HPDE6-E6E7 (cell line): ENCODE data around the gene EDIL3.
A peak's percentile ranks its signal among the peaks of the same experiment; 100 is the strongest.
"Not testable (repeated sequence)": the region's sequence is repeated elsewhere in the genome, so short reads cannot be mapped to it uniquely, and the experiment has no call there.

Experiments used
- DNase-seq: peaks from one replicate; pipeline ENCODE4 v3.0.0; 2011; ENCODE audit warnings: missing footprints; ENCODE audit errors: extremely low spot score

EDIL3 gene

DNA sequence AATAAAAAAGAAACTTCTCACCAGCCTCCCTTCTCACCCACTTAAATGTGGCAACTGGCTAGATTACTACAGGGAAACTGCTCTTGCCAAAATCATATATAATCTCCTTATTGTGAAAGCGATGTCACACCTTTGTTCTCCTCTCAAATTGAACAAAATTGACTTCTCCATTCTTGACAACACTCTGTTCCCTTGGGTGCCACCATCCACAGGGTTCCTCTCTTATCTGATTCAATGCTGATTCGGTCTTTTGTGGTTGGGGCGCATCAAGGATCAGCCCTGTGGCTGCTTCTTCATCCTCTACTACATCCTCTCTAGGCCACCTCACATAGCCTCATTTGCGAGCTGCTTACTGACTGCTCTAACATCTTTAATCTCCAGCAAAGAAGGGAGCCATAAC is 86.1 kb downstream of the EDIL3 start:
- DNase-seq: no peak

DNA sequence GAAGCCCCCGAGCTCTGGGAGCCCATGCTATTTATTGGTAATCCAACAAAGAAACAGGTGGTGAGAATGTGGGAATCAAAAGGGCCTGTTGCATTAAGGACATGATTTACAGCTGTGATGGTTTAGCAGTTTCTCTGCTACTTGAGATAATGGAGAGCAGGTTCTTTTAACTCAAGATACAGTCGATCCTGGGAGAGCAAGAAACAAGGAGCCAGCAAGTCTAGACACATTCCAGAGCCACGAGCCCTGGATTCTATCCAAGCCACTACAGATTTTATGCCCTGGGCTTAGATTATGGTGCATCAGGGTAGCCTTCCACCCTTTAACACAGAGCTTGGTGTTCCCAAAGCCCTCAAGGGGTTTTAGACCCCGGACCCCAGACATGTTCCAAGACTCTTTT is 87.0 kb downstream of the EDIL3 start:
- DNase-seq: not testable (repeated sequence)

DNA sequence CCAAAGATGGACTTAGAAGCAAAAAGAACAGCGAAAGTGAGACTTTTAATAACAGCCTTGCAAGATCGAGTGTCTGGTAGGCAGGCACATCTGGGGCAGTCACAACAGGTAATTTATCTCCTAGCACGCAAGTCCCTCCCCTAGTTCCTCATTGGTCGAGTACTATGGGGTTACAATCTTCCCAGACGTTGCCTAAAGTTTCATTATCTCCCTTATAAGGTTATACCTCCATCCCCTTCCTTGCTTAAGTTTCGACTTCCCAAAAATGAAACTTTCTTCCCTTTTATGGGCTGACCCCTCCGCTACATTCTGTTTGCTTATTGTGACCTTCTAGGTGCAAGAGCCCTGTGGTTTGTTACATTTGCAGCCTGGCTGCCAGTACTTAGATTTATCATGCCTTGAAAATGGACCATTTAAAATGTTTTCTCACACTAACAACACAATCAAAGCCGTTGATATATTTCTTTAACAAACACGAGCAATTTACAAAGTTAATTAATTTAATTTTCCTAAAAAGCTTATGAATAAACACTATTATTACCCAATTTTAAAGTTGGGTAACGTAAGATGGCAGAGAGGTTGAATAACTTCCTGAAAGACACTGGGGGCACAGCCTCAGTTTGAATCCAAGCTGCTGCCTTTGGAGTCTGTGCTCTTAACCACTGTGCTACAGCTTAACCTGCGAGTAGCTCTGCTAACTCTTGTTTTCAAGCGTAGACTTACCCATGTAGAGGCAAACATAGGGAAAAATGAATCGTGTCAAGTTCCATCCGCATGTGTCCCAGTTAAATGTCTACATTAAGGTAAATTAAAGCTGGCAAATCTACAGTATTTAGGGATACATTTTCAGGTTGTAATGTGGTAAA is 91.7 kb downstream of the EDIL3 start:
- DNase-seq: no peak

DNA sequence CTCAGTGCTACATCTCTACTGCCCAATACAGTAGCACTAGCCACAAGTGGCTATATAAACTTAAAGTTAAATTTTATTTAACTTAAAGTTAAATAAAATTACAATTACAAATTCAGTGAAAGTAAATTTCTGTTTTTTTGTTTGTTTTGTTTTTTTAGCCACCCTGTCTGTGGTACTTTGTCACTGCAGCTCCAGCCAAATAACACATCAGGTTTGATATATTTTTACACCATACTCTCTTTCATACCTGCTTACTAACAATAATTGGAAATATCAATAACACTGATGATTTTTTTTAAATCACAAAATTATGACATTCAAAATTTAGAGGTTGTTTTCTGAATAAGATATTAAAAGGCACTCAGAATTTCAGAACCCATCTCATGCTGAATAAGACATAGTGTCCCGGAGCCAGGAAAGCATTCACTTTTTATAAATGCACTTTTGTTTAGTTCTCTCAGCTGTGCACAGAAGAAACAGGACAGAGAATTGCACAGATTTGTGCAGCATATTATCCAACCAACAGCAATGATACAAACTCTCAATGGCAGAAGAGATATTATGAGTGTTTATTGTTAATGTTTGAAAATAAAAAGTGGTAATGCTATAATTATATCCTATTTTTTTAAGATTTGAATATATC is 92.6 kb downstream of the EDIL3 start:
- no peak for DNase-seq

DNA sequence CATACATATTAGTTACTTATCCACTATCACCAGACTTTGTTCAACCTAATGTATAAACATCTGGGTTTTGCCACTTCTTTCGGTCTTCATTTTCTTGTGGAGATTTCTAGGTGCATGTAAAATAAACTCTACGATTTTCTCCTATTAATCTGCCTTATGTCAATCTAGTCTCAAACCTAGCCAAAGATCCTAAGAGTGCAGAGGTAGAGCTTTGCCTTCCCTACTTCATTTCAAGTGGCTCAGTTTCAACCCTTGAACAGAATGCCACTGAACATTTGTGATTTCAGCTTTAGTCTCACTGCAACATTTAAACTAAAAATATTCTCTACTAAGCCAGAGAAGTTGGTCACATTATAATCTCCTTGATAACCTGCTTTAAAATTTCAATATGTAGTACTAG is 94.0 kb downstream of the EDIL3 start:
- DNase-seq: no peak

DNA sequence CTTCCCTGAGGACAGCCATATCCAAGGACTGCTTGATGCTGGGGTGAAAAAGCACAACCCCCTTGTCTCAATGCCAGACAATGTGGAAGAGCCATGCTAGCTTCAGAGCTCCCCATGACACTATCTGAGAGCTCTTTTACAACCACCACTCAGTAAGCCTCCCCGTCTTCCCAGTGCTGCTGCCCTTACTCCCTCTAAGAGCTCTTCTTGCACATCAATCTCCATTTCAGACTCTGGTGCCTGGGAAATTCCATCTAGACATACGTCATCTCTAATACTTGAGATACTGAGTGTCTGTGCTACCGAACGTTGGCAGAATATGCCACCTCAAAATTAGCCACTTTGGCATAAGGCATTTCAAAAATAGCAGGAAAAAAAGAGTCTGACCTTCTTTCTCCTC is 94.5 kb downstream of the EDIL3 start:
- no peak for DNase-seq

DNA sequence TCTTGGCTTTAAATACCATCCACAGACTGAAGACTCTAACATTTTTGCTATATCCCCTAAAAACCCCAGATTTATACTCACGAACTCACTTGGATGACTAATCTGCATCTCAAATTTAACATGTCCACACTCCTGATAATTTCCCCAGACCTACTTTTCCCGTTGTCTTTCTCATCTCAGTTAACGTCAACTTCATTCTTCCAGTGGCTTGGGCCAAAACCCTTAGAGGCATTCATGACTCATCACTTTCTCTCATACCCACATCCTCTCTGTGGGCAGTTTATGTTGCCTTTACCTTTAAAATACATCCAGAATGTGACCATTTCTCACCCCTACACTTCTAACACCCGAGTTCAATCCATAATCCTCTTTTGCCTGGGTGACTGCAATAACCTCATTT is 96.7 kb downstream of the EDIL3 start:
- peak; percentile 54 for DNase-seq

DNA sequence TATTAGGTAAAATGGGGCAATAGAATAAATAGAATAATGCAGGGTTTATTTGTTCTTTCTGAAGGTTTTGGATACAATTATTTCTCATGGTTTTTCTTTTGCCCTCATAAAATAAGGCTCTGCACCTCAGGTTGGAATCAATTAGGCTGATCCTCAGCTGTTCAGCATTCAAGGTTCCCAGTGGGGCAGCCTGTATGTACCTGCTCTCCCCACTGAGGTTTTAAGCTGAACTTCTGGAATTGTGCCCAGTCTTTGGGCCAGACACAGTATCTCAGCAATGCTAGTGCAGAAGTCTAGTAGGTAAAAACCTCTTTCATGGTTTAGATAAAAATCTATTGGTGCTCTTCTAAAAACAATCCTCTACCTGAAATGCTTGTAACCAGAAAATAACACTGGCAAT is 98.0 kb downstream of the EDIL3 start:
- DNase-seq: no peak

DNA sequence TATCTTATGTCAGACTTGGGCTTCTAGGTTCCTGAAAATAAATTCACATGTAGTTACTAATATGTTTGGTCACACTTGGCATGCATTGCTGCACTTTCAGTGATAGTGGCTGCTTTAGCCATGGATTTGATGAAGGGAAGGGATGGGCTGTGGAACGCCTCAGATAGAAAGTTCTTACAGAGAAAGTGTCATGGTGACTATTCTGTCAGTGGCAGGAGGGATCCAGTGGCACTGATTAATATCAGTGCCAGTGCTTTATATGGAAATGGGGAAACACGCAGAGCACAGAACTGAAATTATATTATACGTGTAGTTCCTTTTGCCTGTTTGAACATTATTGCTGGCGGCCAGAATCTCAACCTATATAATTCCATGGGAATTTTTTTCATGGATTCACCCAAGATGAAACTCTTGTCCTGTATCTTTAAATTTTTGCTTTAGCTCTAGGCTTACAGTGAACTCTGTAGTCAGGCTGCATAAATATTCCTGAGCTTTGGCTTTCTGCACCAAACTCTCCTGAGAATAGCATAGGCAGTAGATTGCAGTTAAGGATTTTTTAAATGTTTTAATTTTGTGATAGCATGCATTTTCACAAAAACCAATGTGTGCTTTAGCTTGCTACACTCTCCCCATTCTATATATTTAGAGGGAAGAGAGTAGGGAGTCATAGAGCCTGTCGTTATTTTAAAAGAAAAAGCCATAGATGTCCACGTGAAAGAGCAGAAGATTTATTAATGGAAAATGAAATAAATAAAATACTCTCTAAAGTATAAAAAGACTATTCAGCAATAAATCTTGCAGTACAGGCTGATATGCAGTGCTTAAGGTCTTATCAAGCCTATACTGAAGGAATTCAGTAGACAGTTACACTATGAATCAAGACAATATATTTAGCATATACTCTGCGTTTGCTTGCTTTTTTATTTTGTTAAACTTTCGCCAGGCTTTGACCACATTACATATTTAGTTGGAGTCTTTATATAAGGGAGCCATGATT is 98.7 kb downstream of the EDIL3 start:
- DNase-seq: no peak

DNA sequence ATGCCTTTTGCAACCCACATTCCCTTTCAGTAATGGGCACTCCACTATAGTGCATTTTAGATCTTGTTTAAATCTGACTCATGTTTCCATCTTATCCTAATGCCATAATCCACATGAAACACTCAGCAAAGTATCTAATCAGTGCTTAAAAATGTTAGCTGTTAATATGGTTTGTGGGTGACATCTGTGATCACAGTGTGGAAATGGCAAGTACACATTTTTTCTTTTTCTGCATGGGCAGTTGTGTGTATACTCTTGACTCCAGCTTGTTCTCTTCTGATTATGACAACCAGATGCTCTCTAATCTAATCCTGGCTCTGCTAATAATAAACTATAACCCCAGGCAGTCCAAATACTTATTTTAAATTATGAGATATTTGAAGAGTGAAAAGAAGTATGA is 103.3 kb downstream of the EDIL3 start:
- DNase-seq: no peak

DNA sequence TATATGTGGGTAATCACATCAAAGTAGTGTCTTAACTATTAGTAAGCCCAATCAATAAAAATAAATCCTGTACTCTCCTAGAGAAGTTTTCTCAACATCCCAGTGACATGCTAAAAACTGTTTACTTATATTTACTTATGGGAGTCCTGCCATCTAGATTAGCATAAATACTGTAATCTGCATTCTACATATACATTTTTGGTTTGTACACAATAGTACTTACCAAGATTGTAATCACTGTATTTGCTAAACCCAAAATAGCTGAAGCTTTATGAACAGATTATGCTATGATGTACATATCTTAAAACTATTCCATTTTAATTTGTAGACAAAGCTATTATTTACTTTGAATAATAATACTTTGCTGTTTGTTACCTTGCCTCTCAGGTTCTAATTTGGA is 105.4 kb downstream of the EDIL3 start:
- DNase-seq: no peak

DNA sequence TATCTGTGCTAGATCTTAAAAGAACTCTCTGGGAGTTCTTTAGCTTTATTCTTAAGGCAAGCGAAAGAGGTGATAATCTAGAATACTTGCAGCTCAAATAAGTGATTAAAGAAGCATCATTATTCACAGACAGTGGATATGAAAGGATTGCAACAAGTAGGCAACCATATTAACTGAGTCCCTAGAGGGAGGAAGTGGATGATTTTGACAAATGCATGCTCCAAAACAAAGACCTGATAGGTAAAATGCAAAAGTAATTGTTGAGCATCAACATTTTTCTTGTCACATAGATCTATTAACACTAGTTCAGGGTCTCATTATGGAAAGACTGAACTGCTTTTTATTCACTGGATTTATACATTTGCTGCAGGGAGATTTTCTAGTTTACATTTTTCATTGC is 109.1 kb downstream of the EDIL3 start:
- DNase-seq: no peak

DNA sequence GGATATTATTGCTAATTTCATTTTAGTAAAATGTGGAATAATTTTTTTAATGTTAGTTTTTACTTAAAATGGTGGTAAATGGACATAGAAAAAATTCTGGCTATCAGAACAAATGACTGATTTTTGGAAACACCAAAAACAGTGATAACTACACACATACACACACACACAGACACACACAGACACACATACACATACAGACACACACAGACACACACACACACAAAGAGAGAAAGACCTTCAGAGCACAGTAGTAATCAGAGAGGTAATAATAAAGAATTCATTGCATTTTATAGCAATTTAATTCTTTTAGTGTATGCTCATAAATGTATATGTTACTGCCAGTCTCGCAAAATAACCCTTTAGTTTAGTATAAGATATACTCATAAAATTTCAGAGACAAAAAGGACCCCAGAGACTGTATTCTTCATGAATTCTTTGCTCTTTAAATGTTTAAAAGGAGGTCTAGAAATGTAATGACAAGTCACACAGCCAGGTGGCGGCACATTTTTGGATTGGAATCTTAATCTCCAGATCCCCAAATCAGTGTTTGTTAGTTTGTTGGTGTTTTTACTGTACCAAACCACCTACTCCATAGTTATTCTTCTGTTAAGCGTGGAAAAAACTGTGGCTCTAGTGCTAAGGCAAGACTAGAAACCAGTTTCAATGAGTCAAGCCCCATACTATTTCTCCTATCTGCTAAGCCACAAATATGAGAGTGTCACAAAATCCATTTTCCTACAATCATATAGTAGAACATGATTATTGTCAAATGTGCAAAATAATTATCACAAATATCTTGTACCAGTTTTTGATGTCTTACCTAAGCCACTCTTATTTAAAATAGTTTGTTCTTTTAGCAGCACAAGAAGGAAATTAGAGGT is 109.9 kb downstream of the EDIL3 start:
- DNase-seq: peak; percentile 25

DNA sequence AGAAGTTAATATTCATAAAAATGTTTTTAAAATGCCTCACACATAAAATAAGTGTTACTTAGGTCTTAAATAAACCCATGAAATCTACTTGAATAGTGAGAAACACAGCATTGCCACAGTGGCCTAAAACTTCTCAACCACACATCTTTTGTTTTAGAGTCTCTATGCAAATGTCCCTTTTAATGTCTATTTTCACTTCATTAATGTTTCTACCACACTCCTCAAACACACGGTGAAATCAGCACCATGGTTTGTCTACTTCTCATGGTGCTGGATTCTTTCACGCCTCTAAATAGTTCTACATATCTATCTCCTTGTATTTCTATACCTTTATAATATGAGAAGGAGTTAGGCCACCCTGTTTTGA is 111.2 kb downstream of the EDIL3 start:
- no peak for DNase-seq

DNA sequence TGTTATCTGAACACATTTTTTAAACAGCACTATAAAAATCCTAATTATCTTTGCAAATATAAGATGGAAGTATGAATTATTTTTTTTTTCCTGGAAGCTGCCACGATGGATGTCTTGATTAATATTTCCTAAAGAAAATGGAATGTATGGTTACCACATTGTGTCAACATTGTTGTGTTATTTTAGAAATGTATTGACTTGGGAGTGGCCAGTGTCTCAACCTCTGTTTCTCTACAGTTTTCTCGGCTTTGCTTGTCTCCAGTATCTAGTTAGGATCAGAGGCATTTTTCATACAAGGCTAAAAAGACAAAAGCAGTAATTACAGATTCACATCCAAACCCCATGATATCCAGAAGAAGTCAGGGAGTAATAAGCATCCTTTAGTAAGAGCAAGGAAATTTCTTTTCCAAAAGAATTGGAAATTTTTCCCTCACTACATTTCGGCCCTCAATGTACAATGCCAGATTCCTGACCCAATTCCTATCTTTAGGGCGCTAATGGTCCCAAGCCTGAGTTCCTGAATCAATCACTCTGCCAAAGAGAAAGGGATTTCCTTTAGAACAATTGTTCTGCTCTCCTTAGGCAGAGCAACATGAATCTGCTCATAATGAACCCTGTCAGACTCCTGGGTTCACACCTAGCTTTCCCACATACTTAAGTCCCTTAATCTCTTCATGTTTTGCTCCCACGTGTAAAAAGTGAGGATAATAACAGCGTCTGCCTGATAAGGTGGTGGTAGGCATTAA is 111.7 kb downstream of the EDIL3 start:
- no peak for DNase-seq

DNA sequence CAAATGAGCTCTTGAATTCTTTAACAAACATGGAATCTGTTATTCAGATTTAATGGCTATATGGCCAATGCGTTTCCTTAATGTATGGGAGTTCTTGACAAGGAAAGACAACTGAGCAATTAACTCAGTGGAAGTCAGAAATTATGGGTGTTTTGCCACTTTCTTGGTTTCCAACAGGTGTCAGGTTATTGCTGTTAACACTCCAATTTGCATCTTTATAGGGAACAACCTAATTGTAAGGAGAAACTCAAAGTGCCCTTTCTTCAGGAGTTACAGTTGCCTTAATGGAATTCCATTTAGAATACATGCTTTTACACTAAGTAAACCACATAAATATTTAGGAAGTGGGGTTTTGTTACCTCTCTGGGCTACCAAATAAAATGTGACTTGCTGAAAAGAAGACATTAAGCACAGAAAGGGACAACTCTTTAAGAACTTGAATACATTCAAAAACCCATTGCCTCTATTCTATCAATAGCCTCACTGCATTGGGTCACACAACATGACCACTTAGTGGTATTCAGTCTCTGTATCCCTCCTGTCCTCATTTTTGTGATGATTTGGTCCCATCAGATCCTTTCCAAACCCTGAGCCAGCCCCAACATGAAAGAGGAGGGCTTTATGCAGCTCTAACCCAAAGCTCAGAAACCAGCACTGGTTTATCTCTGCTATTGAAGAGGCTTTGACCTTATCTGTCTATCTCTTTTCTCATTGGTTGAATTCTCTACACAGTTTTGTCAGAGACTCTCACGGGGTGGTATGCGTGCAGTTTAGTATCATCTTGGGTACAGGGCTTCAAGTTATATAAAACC is 118.7 kb downstream of the EDIL3 start:
- DNase-seq: no peak

DNA sequence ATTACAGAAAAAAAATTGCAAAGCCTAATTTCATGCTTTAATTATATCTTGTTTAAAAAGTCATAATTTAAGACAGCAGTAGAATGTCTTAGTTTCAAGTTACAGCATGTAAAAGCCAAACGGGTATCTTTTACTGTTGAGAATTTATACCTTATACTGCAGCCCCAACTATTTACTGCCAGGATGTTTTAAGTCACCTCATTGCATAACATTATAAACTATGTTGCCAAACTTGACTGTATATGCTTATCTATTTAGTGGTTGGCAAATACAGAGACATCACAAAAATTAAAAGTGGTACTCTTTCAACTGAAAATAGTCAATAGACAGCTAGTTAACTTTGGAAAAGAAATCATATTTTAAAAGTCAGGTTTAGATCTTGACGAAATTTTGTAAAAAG is 119.5 kb downstream of the EDIL3 start:
- DNase-seq: no peak

DNA sequence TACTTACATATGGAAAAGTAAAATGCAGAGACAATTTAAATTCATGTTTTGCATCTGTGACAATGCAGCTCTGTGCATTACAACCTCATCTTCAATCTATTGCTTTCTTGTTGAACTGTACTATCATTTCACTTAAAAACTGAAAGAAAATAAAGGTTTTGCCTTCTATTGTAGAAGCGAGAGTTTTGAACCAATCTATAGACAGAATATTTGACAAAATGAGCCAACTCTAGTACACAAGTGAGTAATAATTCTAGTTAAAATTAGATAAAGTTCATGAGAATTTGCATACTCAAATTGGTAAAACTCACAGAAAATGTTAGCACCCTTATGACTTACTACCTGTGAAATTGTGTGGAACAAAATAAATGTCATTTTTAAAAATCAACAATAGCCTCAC is 123.7 kb downstream of the EDIL3 start:
- DNase-seq: no peak

DNA sequence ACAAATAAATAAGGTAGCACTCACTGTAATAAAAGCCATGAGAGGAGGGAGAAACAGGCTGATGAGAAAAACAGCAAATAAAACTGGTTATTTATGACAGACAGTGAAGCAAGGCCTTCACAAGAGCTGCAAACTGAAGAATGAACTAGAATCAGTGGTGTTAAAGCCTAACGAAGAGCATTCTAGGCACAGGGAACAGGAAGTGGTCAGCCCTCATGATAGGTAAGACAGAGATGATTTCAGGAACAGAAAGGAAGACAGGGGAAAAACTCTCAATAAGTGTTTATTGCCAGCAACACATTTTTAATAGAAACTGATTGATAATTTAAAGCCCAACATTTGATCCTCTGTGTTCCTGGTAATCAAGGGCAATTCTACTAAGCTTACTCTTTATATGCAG is 124.5 kb downstream of the EDIL3 start:
- DNase-seq: no peak
